K562 (cell line): ENCODE results near the gene CLIC1. TPM values are rescaled to one million over a fixed set of nuclear protein-coding genes. Genes with fewer than 3 reads are reported as not detected.

ENCODE experiments used
- CGGBP1 ChIP-seq: fragments of 250-450 bp; sonication (Bioruptor Pico); IDR thresholded peaks from 2 replicates; pipeline ENCODE4 v1.9.0; 2021; ENCODE audit warnings: mild to moderate bottlenecking
- ELK3 ChIP-seq: fragments of 450-650 bp; formaldehyde crosslinking; IDR thresholded peaks from 2 replicates; pipeline ENCODE4 v1.4.0; 2020; ENCODE audit warnings: mild to moderate bottlenecking
- FOXO4 ChIP-seq: fragments of 450-650 bp; formaldehyde crosslinking; IDR thresholded peaks from 2 replicates; pipeline ENCODE4 v1.4.0; 2020; ENCODE audit warnings: mild to moderate bottlenecking, moderate library complexity
- HLTF ChIP-seq: fragments of 450-650 bp; IDR thresholded peaks from 2 replicates; pipeline ENCODE4 v1.6.1; 2016
- KDM5B ChIP-seq: fragments of 200-600 bp; sonication (generic); IDR thresholded peaks from 2 replicates; pipeline ENCODE4 v1.6.1; 2012; ENCODE audit warnings: low read depth, mild to moderate bottlenecking, moderate library complexity, low read length, control low read depth, inconsistent platforms; ENCODE audit not compliant: insufficient replicate concordance
- NFXL1 ChIP-seq: fragments of 450-650 bp; formaldehyde crosslinking; IDR thresholded peaks from 2 replicates; pipeline ENCODE4 v1.4.0; 2021; ENCODE audit warnings: mild to moderate bottlenecking
- POLR2G ChIP-seq: fragments of 200-400 bp; formaldehyde crosslinking; IDR thresholded peaks from 2 replicates; pipeline ENCODE4 v1.6.1; 2017; ENCODE audit warnings: low read depth, mild to moderate bottlenecking, antibody characterized with exemption, low read length, moderate library complexity
- RBM34 ChIP-seq: fragments of 200-400 bp; formaldehyde crosslinking; IDR thresholded peaks from 2 replicates; pipeline ENCODE4 v1.6.1; 2018; ENCODE audit warnings: low read length, borderline replicate concordance; ENCODE audit not compliant: insufficient read depth
- SREBF1 ChIP-seq: fragments of 150-350 bp; IDR thresholded peaks from 2 replicates; pipeline ENCODE4 v1.6.1; 2014; ENCODE audit warnings: antibody characterized with exemption, low read depth, low read length, borderline replicate concordance
- TBL1XR1 ChIP-seq, 2 experiments: IDR thresholded peaks; 2 replicates each; pipeline ENCODE4 v1.6.1; 2012; ENCODE audit warnings: improper control_type of control experiment in 2 of 2, low read length in 2 of 2, mild to moderate bottlenecking in 1 of 2
- ZBTB40 ChIP-seq, 2 experiments: fragments of 450-650 bp in 1 of 2; sonication (generic) in 1 of 2; formaldehyde crosslinking in 1 of 2; IDR thresholded peaks; 2 replicates each; pipeline versions ENCODE4 v1.7.1 to v1.9.0; 2016 to 2022; ENCODE audit warnings: inconsistent platforms in 1 of 2, mild to moderate bottlenecking in 1 of 2, missing genetic modification reagents in 1 of 2
- ZNF133 ChIP-seq: fragments of 250-450 bp; sonication (Bioruptor Pico); IDR thresholded peaks from 2 replicates; pipeline ENCODE4 v1.4.0; 2020; ENCODE audit warnings: mild to moderate bottlenecking
- ZNF408 ChIP-seq: fragments of 250-450 bp; sonication (Bioruptor Pico); IDR thresholded peaks from 2 replicates; pipeline ENCODE4 v1.4.0; 2020; ENCODE audit warnings: low read depth, mild to moderate bottlenecking, moderate library complexity
- ZNF444 ChIP-seq: fragments of 250-450 bp; sonication (Bioruptor Pico); IDR thresholded peaks from 2 replicates; pipeline ENCODE4 v1.4.0; 2020; ENCODE audit warnings: mild to moderate bottlenecking, moderate library complexity
- ZNF668 ChIP-seq: fragments of 250-450 bp; sonication (Bioruptor Pico); IDR thresholded peaks from 2 replicates; pipeline ENCODE4 v1.8.0; 2022; ENCODE audit warnings: mild to moderate bottlenecking, inconsistent platforms
- polyA plus RNA-seq, 8 experiments: library from polyadenylated mRNA; depleted of rRNA in 4 of 8; stranded (reverse) in 5 of 8; unstranded in 3 of 8; fragments of >200 nt; fragmentation: Nextera tagmentation in 2 of 8; fragmentation: Illumina TruSeq in 1 of 8; extraction: Ambion mirVana in 2 of 8; extraction: Trizol in 1 of 8; gene quantifications; 2 replicates each; pipeline versions ENCODE4 v1.2.1 to v1.2.3, GENCODE V29; 2011 to 2014; ENCODE audit warnings: inconsistent platforms in 1 of 8, missing spikeins in 1 of 8
- total RNA-seq, 7 experiments: library from RNA; depleted of rRNA in 6 of 7; stranded (reverse); fragments of >200 nt in 6 of 7; fragmentation: Illumina TruSeq in 2 of 7; extraction: Trizol in 2 of 7; gene quantifications; 2 replicates each; pipeline versions ENCODE4 v1.2.1 to v1.2.3, GENCODE V29; 2011 to 2021; ENCODE audit warnings: low replicate concordance in 1 of 7

CLIC1 gene
- total and polyA plus RNA-seq, 9 of the 15 experiments (the other 6 are each of a cell fraction or from before 2014, with no cell fraction given) = 1,267 to 2,419 (median 1,808) TPM

GRCh38 chr6:31739639-31740396 lies 3.5 kb upstream of the CLIC1 start, which contains the start of gene MSH5 (continued):
- TF ChIP-seq TBL1XR1 (IDR thresholded peaks at IDR 0.05; ENCODE audit: low read length in 2 of 2) (peak; percentile 38 to 80; a peak in 3 of 4 replicates), ZNF408 (CRISPR knock-in tag) (no peak), FOXO4 (CRISPR knock-in tag) (peak; percentile 80; the same call in 1 of the 2 replicates), NFXL1 (CRISPR knock-in tag) (no peak), HLTF (peak; percentile 80; the same call in 1 of the 2 replicates), CGGBP1 (CRISPR knock-in tag) (no peak), ZNF668 (peak; percentile 53; the same call in 1 of the 2 replicates), ZNF444 (peak; percentile 68; the same call in 1 of the 2 replicates), ZNF133 (CRISPR knock-in tag) (no peak), RBM34 (no peak), SREBF1 (peak; percentile 78; the same call in 1 of the 2 replicates), ZBTB40 (IDR thresholded peaks at IDR 0.05) (no peak), ZBTB40 (CRISPR knock-in tag; IDR thresholded peaks at IDR 0.05) (no peak), ELK3 (CRISPR knock-in tag) (no peak), KDM5B (peak; percentile 50), POLR2G (peak; percentile 97)
